Measurements from ENCODE around the gene SERINC4.

- TF ChIP-seq CTCF (IDR thresholded peaks at IDR 0.05; ENCODE audit: low read depth, low read length), result no peak
- TF ChIP-seq EZH2phosphoT487 (IDR thresholded peaks at IDR 0.05; ENCODE audit: low read depth), result no peak
Observed at GRCh38 chr15:43751885-43752284, 48.1 kb downstream of the SERINC4 start.

All from OCI-LY3 (cell line).